Stomach (tissue), 9 donors: ENCODE data around the gene P2RX6. TPM values are rescaled to one million over a fixed set of nuclear protein-coding genes. Genes with fewer than 3 reads are reported as not detected.

Experiments
- DNase-seq, 2 donors: peaks; one replicate each; pipeline versions ENCODE4 v3.0.0 to v3.0.0-alpha.2; 2013 to 2019
- H3K27ac ChIP-seq, 5 donors: fragments of 200-600 bp in 4 of 5; sonication (generic) in 4 of 5; one replicate each; pipeline ENCODE4 v1.5.1; 2013 to 2019; ENCODE audit warnings: mild to moderate bottlenecking in 1 of 5, moderate library complexity in 1 of 5
- H3K27me3 ChIP-seq, 3 donors: fragments of 200-600 bp; sonication (generic); one replicate each; pipeline ENCODE4 v1.5.1; 2017 to 2019; ENCODE audit warnings: mixed run types in 1 of 3
- H3K36me3 ChIP-seq, 4 donors: fragments of 200-600 bp; sonication (generic); 1 replicate in 3 of 4; 2 replicates in 1 of 4; pipeline ENCODE4 v1.5.1; 2016 to 2019
- H3K4me1 ChIP-seq, 4 donors: fragments of 200-600 bp; sonication (generic); one replicate each; pipeline ENCODE4 v1.5.1; 2016 to 2019
- H3K4me3 ChIP-seq, 4 donors: fragments of 200-600 bp; sonication (generic) in 3 of 4; one replicate each; pipeline ENCODE4 v1.5.1; 2016 to 2019; ENCODE audit warnings: mild to moderate bottlenecking in 1 of 4
- H3K9me3 ChIP-seq, 4 donors: fragments of 200-600 bp; sonication (generic); one replicate each; pipeline ENCODE4 v1.5.1; 2016 to 2019
- CTCF ChIP-seq, 7 experiments: fragments of 450-650 bp in 4 of 7; fragments of 200-600 bp in 3 of 7; sonication (generic) in 3 of 7; IDR thresholded peaks; one replicate each; pipeline ENCODE4 v1.5.1; 2016 to 2019; ENCODE audit warnings: antibody characterized with exemption in 7 of 7, control low read depth in 2 of 7, mild to moderate bottlenecking in 1 of 7
- EP300 ChIP-seq: sonication (generic); formaldehyde crosslinking; IDR thresholded peaks from one replicate; pipeline ENCODE4 v1.6.1; 2017; ENCODE audit warnings: antibody characterized with exemption
- POLR2A ChIP-seq, 4 donors: fragments of 450-650 bp; IDR thresholded peaks; one replicate each; pipeline ENCODE4 v1.6.1; 2016; ENCODE audit warnings: antibody characterized with exemption in 4 of 4, control low read depth in 2 of 4, mild to moderate bottlenecking in 1 of 4, moderate library complexity in 1 of 4
- POLR2AphosphoS5 ChIP-seq, 3 donors: sonication (generic); formaldehyde crosslinking; IDR thresholded peaks; one replicate each; pipeline ENCODE4 v1.6.1; 2016; ENCODE audit warnings: antibody characterized with exemption in 3 of 3
- WGBS, 5 donors: extraction: QIAGEN DNeasy Blood & Tissue Kit in 3 of 5; methylation state at CpG; one replicate each; pipeline versions ENCODE4 v1.1.5 to v1.1.7; 2013 to 2018; 5-methylcytosine and 5-hydroxymethylcytosine counted together
- intact Hi-C: fragments of 100-400 bp; cut with DNase I; formaldehyde crosslinking; loops from one replicate; pipeline ENCODE4 v1.15.1; 2023; ENCODE audit warnings: low total_unique reads
- polyA plus RNA-seq, 3 donors: library from polyadenylated mRNA; stranded (reverse); fragments of 200-250 nt; gene quantifications; one replicate each; pipeline ENCODE4 v1.2.3, GENCODE V29; 2013
- total RNA-seq, 5 donors: library from RNA; depleted of rRNA; stranded (reverse); fragments of >200 nt; gene quantifications; one replicate each; pipeline versions ENCODE4 v1.1.0 to v1.2.3, GENCODE V29; 2014 to 2016
- donor health status: healthy with polysubstance abuse.
- donor health status: Bipolar disorder and iron deficiency.
- donor health status: healthy.

P2RX6 gene
- total and polyA plus RNA-seq, 8 donors = 0.10 to 0.55 (median 0.31) TPM; not detected in 5

GRCh38 chr22:21064917-21065864, 50.2 kb downstream of the P2RX6 start:
- Histone ChIP-seq H3K27me3 (peaks cover 0 to 3% (median 0%) of the 10 kb centered on the region in 3 donors), H3K4me3 (no peak overlapping the region), H3K9me3 (no peaks in the 10 kb centered on the region), H3K36me3 (no peaks in the 10 kb centered on the region), H3K27ac (no peak overlapping the region), H3K4me1 (no peaks in the 10 kb centered on the region)
- intact Hi-C loops = no loop called here
- WGBS, 5 donors = 58 to 66% (median 62%) methylated on average over 11 to 13 of the region's 13 CpGs
- TF ChIP-seq EP300 = no peak
- TF ChIP-seq CTCF (IDR thresholded peaks at IDR 0.05) = no peak
- no peak for TF ChIP-seq POLR2A (IDR thresholded peaks at IDR 0.05)
- no peak for TF ChIP-seq POLR2AphosphoS5 (IDR thresholded peaks at IDR 0.05)
- no peak for DNase-seq

- intact Hi-C loops = no loop called here
- TF ChIP-seq POLR2AphosphoS5 (IDR thresholded peaks at IDR 0.05) = no peak
- no peak for TF ChIP-seq CTCF (IDR thresholded peaks at IDR 0.05)
- TF ChIP-seq POLR2A (IDR thresholded peaks at IDR 0.05) = no peak
- TF ChIP-seq EP300 = no peak
- Histone ChIP-seq H3K9me3 (peaks cover 0 to 4% (median 0%) of the 10 kb centered on the region in 4 donors), H3K27ac (no peak overlapping the region), H3K4me1 (no peaks in the 10 kb centered on the region), H3K36me3 (no peaks in the 10 kb centered on the region), H3K27me3 (peaks cover 0 to 3% (median 0%) of the 10 kb centered on the region in 3 donors), H3K4me3 (no peak overlapping the region)
- DNase-seq = no peak
- WGBS, 5 donors = 84 to 93% (median 89%) methylated on average over 23 to 28 of the region's 28 CpGs
Measured at GRCh38 chr22:21067075-21067900, 52.3 kb downstream of the P2RX6 start.

- H3K9me3 ChIP-seq = peaks cover 0 to 4% (median 0%) of the 10 kb centered on the region in 4 donors
- intact Hi-C loops = no loop called here
- TF ChIP-seq CTCF (IDR thresholded peaks at IDR 0.05) = no peak
- TF ChIP-seq POLR2A (IDR thresholded peaks at IDR 0.05) = no peak
- no peak for TF ChIP-seq EP300
- peaks cover 0 to 3% (median 0%) of the 10 kb centered on the region in 3 donors for H3K27me3 ChIP-seq
- H3K27ac ChIP-seq = no peak overlapping the region
- no peaks in the 10 kb centered on the region for H3K36me3 ChIP-seq
- WGBS, 5 donors = 85 to 94% (median 89%) methylated on average over 12 of the region's 12 CpGs
- no peak for DNase-seq
- H3K4me3 ChIP-seq = no peak overlapping the region
- no peaks in the 10 kb centered on the region for H3K4me1 ChIP-seq
Measured at GRCh38 chr22:21067901-21068680, 53.1 kb downstream of the P2RX6 start.
